Neural progenitor cell (in vitro differentiated cells): Measurements from ENCODE around the gene LRP4. TPM values are rescaled to one million over a fixed set of nuclear protein-coding genes. Genes with fewer than 3 reads are reported as not detected.

Experiments used
- DNase-seq: peaks from one replicate; pipeline ENCODE4 v3.0.0-alpha.2; 2016; ENCODE audit warnings: low spot score
- H2AFZ ChIP-seq: fragments of 200-600 bp; sonication (generic); replicated peaks from 2 replicates; pipeline ENCODE4 v1.6.1; 2016; ENCODE audit warnings: antibody characterized with exemption
- H3F3A ChIP-seq: fragments of 200-600 bp; sonication (generic); 2 replicates; pipeline ENCODE4 v1.6.1; 2016; ENCODE audit warnings: antibody characterized with exemption, low read depth
- H3K27ac ChIP-seq: fragments of 200-600 bp; sonication (generic); 2 replicates; pipeline ENCODE4 v1.5.1; 2016; ENCODE audit warnings: mild to moderate bottlenecking
- H3K27me3 ChIP-seq: fragments of 200-600 bp; sonication (generic); 2 replicates; pipeline ENCODE4 v1.6.1; 2016; ENCODE audit warnings: mild to moderate bottlenecking, moderate library complexity
- H3K36me3 ChIP-seq: fragments of 200-600 bp; sonication (generic); 2 replicates; pipeline ENCODE4 v1.5.1; 2016
- H3K4me1 ChIP-seq: fragments of 200-600 bp; sonication (generic); 2 replicates; pipeline ENCODE4 v1.6.1; 2016; ENCODE audit warnings: mixed run types
- H3K4me2 ChIP-seq: fragments of 200-600 bp; sonication (generic); 2 replicates; pipeline ENCODE4 v1.6.1; 2016
- H3K4me3 ChIP-seq: fragments of 200-600 bp; sonication (generic); 2 replicates; pipeline ENCODE4 v1.5.1; 2016
- H3K79me2 ChIP-seq: fragments of 200-600 bp; sonication (generic); 2 replicates; pipeline ENCODE4 v1.6.1; 2016; ENCODE audit warnings: low read depth
- H3K9ac ChIP-seq: fragments of 200-600 bp; sonication (generic); 2 replicates; pipeline ENCODE4 v1.6.1; 2016
- H3K9me3 ChIP-seq: fragments of 200-600 bp; sonication (generic); 2 replicates; pipeline ENCODE4 v1.5.1; 2016; ENCODE audit warnings: low read depth
- H4K20me1 ChIP-seq: fragments of 200-600 bp; sonication (generic); 2 replicates; pipeline ENCODE4 v1.6.1; 2016; ENCODE audit warnings: low read depth
- H3K27ac Mint-ChIP-seq: 3 replicates; pipeline ENCODE4 v1.8.0; 2021; ENCODE audit warnings: mixed read lengths
- H3K27me3 Mint-ChIP-seq: 2 replicates; pipeline ENCODE4 v1.8.0; 2022; ENCODE audit warnings: low read depth, mild to moderate bottlenecking, inconsistent platforms, moderate library complexity, mixed read lengths; ENCODE audit not compliant: insufficient read depth
- H3K36me3 Mint-ChIP-seq: 3 replicates; pipeline ENCODE4 v1.8.0; 2021; ENCODE audit warnings: mixed read lengths
- H3K4me1 Mint-ChIP-seq: 3 replicates; pipeline ENCODE4 v1.8.0; 2021; ENCODE audit warnings: mixed read lengths
- H3K4me3 Mint-ChIP-seq: 3 replicates; pipeline ENCODE4 v1.8.0; 2021; ENCODE audit warnings: mild to moderate bottlenecking, moderate library complexity, mixed read lengths
- H3K9me3 Mint-ChIP-seq: 3 replicates; pipeline ENCODE4 v1.8.0; 2020; ENCODE audit warnings: mixed read lengths
- CTCF ChIP-seq: fragments of 200-600 bp; sonication (generic); IDR thresholded peaks from 2 replicates; pipeline ENCODE4 v1.5.1; 2017; ENCODE audit warnings: antibody characterized with exemption, mild to moderate bottlenecking
- EZH2 ChIP-seq: fragments of 200-600 bp; sonication (generic); IDR thresholded peaks from 2 replicates; pipeline ENCODE4 v1.6.1; 2017; ENCODE audit warnings: antibody characterized with exemption, mild to moderate bottlenecking, moderate library complexity
- EZH2phosphoT487 ChIP-seq: fragments of 200-600 bp; sonication (generic); IDR thresholded peaks from 2 replicates; pipeline ENCODE4 v1.6.1; 2017; ENCODE audit warnings: antibody characterized with exemption
- total RNA-seq: library from RNA; depleted of rRNA; stranded (reverse); fragments of >200 nt; gene quantifications from 2 replicates; pipeline ENCODE4 v1.2.3, GENCODE V29; 2015; ENCODE audit warnings: low replicate concordance

LRP4 gene
- total RNA-seq, 1 donor from 2014 or later, result 12.0 TPM

- Histone ChIP-seq H3K4me2 (no peak overlapping the region), H2AFZ (no peak overlapping the region), H3K9me3 (no peaks in the 10 kb centered on the region), H3K27ac (no peak overlapping the region), H3K4me1 (no peaks in the 10 kb centered on the region), H3K9ac (no peak overlapping the region), H3F3A (peaks cover 5% of the 10 kb centered on the region), H3K4me3 (no peak overlapping the region), H3K79me2 (peaks cover 100% of the 10 kb centered on the region), H4K20me1 (peaks cover 95% of the 10 kb centered on the region), H3K27me3 (no peaks in the 10 kb centered on the region), H3K36me3 (no peaks in the 10 kb centered on the region)
- Mint-ChIP-seq H3K36me3 (peaks cover 12% of the 10 kb centered on the region), H3K4me3 (no peak overlapping the region), H3K4me1 (peaks cover 2% of the 10 kb centered on the region), H3K27ac (no peak overlapping the region), H3K27me3 (no peaks in the 10 kb centered on the region), H3K9me3 (no peaks in the 10 kb centered on the region)
- no peak for DNase-seq
- TF ChIP-seq EZH2 (no peak), CTCF (no peak), EZH2phosphoT487 (no peak)
These were observed 80.5 kb downstream of the LRP4 start for GRCh38 chr11:46837860-46838259.

- Histone ChIP-seq H4K20me1 (peaks cover 94% of the 10 kb centered on the region), H3K4me1 (no peaks in the 10 kb centered on the region), H3K9ac (no peak overlapping the region), H3K36me3 (no peaks in the 10 kb centered on the region), H3K27me3 (no peaks in the 10 kb centered on the region), H3F3A (peaks cover 5% of the 10 kb centered on the region), H2AFZ (no peak overlapping the region), H3K79me2 (peaks cover 100% of the 10 kb centered on the region), H3K4me2 (no peak overlapping the region), H3K9me3 (no peaks in the 10 kb centered on the region), H3K27ac (no peak overlapping the region), H3K4me3 (no peak overlapping the region)
- Mint-ChIP-seq H3K27me3 (no peaks in the 10 kb centered on the region), H3K36me3 (peaks cover 7% of the 10 kb centered on the region), H3K4me1 (peaks cover 2% of the 10 kb centered on the region), H3K4me3 (no peak overlapping the region), H3K27ac (no peak overlapping the region), H3K9me3 (no peaks in the 10 kb centered on the region)
- TF ChIP-seq EZH2 (no peak), CTCF (no peak), EZH2phosphoT487 (no peak)
- DNase-seq, result no peak
These were observed 81.5 kb downstream of the LRP4 start for GRCh38 chr11:46836870-46837269.

GRCh38 chr11:46836431-46836830, 81.9 kb downstream of the LRP4 start:
- Histone ChIP-seq H4K20me1 (peaks cover 92% of the 10 kb centered on the region), H3K79me2 (peaks cover 100% of the 10 kb centered on the region), H3K27ac (no peak overlapping the region), H3K4me3 (no peak overlapping the region), H3K9ac (no peak overlapping the region), H3K4me2 (no peak overlapping the region), H3K4me1 (no peaks in the 10 kb centered on the region), H3F3A (peaks cover 5% of the 10 kb centered on the region), H3K36me3 (no peaks in the 10 kb centered on the region), H2AFZ (no peak overlapping the region), H3K9me3 (no peaks in the 10 kb centered on the region), H3K27me3 (no peaks in the 10 kb centered on the region)
- Mint-ChIP-seq H3K36me3 (peaks cover 6% of the 10 kb centered on the region), H3K4me3 (no peak overlapping the region), H3K4me1 (peaks cover 2% of the 10 kb centered on the region), H3K27me3 (no peaks in the 10 kb centered on the region), H3K9me3 (no peaks in the 10 kb centered on the region), H3K27ac (no peak overlapping the region)
- no peak for TF ChIP-seq EZH2
- no peak for TF ChIP-seq EZH2phosphoT487
- TF ChIP-seq CTCF, result no peak
- DNase-seq, result no peak
